HG02642 (cell line): ENCODE results near the gene PRKCD.

Experiments used
- ATAC-seq: cut with Tn5 transposase; IDR thresholded peaks from one replicate; pipeline ENCODE4 v1.9.1; 2021; ENCODE audit warnings: mild to moderate bottlenecking; ENCODE audit not compliant: unreplicated experiment, poor library complexity

Gene PRKCD

GRCh38 chr3:53202331-53203015 lies 41.5 kb downstream of the PRKCD start:
- no peak for ATAC-seq

GRCh38 chr3:53211706-53212702 lies 51.0 kb downstream of the PRKCD start:
- ATAC-seq, result no peak

GRCh38 chr3:53213276-53213675 lies 52.3 kb downstream of the PRKCD start:
- no peak for ATAC-seq

- no peak for ATAC-seq
Measured at GRCh38 chr3:53215816-53216215, 54.8 kb downstream of the PRKCD start.

GRCh38 chr3:53216723-53217122 lies 55.7 kb downstream of the PRKCD start:
- ATAC-seq, result no peak

- ATAC-seq, result no peak
Measured at GRCh38 chr3:53217175-53217574, 56.2 kb downstream of the PRKCD start.

- ATAC-seq, result peak; percentile 61
Measured at GRCh38 chr3:53218131-53218530, 57.1 kb downstream of the PRKCD start.

GRCh38 chr3:53219895-53220483 lies 59.0 kb downstream of the PRKCD start:
- ATAC-seq, result peak; percentile 56

- no peak for ATAC-seq
Measured at GRCh38 chr3:53221345-53221744, 60.3 kb downstream of the PRKCD start.

GRCh38 chr3:53221827-53222182 lies 60.8 kb downstream of the PRKCD start:
- ATAC-seq, result no peak

GRCh38 chr3:53222183-53222901 lies 61.3 kb downstream of the PRKCD start:
- ATAC-seq, result no peak

- ATAC-seq, result no peak
Measured at GRCh38 chr3:53223025-53223424, 62.0 kb downstream of the PRKCD start.

GRCh38 chr3:53223541-53223966 lies 62.5 kb downstream of the PRKCD start:
- no peak for ATAC-seq

GRCh38 chr3:53224026-53224425 lies 63.0 kb downstream of the PRKCD start:
- no peak for ATAC-seq

GRCh38 chr3:53224536-53224935 lies 63.5 kb downstream of the PRKCD start:
- ATAC-seq, result no peak

- ATAC-seq, result no peak
Measured at GRCh38 chr3:53225181-53225580, 64.2 kb downstream of the PRKCD start.

- no peak for ATAC-seq
Measured at GRCh38 chr3:53225651-53226050, 64.6 kb downstream of the PRKCD start.

GRCh38 chr3:53226142-53226840 lies 65.3 kb downstream of the PRKCD start:
- ATAC-seq, result no peak

GRCh38 chr3:53226841-53227407 lies 65.9 kb downstream of the PRKCD start:
- no peak for ATAC-seq
